GM23338 (cell line): ENCODE measurements around the gene PNPLA7.

Experiments used
- CREB1 ChIP-seq: fragments of 250-450 bp; sonication (Bioruptor Pico); IDR thresholded peaks from 2 replicates; pipeline ENCODE4 v1.5.0; 2020; ENCODE audit warnings: low read depth, mild to moderate bottlenecking, moderate library complexity
- EZH2 ChIP-seq: fragments of 200-600 bp; sonication (generic); IDR thresholded peaks from one replicate; pipeline ENCODE4 v1.8.0; 2017; ENCODE audit warnings: antibody characterized with exemption, mild to moderate bottlenecking, low read depth; ENCODE audit not compliant: unreplicated experiment
- EZH2phosphoT487 ChIP-seq: fragments of 200-600 bp; sonication (generic); IDR thresholded peaks from one replicate; pipeline ENCODE4 v1.8.1; 2018; ENCODE audit warnings: antibody characterized with exemption; ENCODE audit not compliant: unreplicated experiment
- JUNB ChIP-seq: IDR thresholded peaks from one replicate; pipeline ENCODE4 v1.6.1; 2016; ENCODE audit warnings: antibody characterized with exemption; ENCODE audit not compliant: unreplicated experiment
- NANOG ChIP-seq: IDR thresholded peaks from 2 replicates; pipeline ENCODE4 v1.6.1; 2016; ENCODE audit warnings: antibody characterized with exemption, borderline replicate concordance
- POLR2AphosphoS5 ChIP-seq: IDR thresholded peaks from 2 replicates; pipeline ENCODE4 v1.6.1; 2016; ENCODE audit warnings: antibody characterized with exemption, low read depth
- TF ChIP-seq, protein P1 (sequence below), 2 experiments: fragments of 200-600 bp in 1 of 2; sonication (generic) in 1 of 2; conservative IDR thresholded peaks; 2 replicates each; pipeline versions ENCODE4 v1.5.1 to v1.6.1; 2016 to 2017; ENCODE audit warnings: antibody characterized with exemption in 2 of 2, low read depth in 2 of 2, mild to moderate bottlenecking in 2 of 2, moderate library complexity in 1 of 2
- TF ChIP-seq, protein P2 (sequence below): IDR thresholded peaks from one replicate; pipeline ENCODE4 v1.6.1; 2018; ENCODE audit warnings: antibody characterized with exemption; ENCODE audit not compliant: unreplicated experiment

DNA sequence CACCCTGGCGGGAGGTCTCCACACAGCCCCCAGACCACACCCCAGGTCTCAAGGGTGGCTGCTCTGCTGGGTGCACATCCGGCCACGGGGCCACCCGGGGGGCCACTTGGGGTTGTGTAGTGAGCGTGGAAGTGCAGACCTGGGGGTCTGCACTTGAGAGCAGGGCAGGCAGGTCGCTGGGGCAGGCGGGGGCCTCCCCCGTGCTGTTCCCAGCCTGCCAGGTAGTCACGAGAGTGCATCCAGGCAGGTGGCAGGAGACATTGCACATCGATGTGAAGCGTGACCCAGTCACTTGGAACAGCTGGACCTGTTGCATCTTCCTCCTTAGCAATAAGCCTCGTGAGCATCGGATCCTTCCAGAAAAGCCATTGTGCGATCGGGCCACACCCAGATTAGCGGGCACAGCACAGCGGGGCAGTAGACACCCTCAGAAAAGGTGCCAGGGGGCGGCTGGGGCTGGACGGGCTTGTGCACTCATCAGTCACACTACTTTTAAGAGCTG lies 104.2 kb downstream of the PNPLA7 start:
- TF ChIP-seq, protein P1, sequence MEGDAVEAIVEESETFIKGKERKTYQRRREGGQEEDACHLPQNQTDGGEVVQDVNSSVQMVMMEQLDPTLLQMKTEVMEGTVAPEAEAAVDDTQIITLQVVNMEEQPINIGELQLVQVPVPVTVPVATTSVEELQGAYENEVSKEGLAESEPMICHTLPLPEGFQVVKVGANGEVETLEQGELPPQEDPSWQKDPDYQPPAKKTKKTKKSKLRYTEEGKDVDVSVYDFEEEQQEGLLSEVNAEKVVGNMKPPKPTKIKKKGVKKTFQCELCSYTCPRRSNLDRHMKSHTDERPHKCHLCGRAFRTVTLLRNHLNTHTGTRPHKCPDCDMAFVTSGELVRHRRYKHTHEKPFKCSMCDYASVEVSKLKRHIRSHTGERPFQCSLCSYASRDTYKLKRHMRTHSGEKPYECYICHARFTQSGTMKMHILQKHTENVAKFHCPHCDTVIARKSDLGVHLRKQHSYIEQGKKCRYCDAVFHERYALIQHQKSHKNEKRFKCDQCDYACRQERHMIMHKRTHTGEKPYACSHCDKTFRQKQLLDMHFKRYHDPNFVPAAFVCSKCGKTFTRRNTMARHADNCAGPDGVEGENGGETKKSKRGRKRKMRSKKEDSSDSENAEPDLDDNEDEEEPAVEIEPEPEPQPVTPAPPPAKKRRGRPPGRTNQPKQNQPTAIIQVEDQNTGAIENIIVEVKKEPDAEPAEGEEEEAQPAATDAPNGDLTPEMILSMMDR (conservative IDR thresholded peaks at IDR 0.05; ENCODE audit: low read depth in 2 of 2) = no peak
- TF ChIP-seq NANOG (no peak), POLR2AphosphoS5 (no peak), EZH2phosphoT487 (no peak), EZH2 (no peak), CREB1 (CRISPR knock-in tag) (no peak), JUNB (no peak)
- TF ChIP-seq, protein P2, sequence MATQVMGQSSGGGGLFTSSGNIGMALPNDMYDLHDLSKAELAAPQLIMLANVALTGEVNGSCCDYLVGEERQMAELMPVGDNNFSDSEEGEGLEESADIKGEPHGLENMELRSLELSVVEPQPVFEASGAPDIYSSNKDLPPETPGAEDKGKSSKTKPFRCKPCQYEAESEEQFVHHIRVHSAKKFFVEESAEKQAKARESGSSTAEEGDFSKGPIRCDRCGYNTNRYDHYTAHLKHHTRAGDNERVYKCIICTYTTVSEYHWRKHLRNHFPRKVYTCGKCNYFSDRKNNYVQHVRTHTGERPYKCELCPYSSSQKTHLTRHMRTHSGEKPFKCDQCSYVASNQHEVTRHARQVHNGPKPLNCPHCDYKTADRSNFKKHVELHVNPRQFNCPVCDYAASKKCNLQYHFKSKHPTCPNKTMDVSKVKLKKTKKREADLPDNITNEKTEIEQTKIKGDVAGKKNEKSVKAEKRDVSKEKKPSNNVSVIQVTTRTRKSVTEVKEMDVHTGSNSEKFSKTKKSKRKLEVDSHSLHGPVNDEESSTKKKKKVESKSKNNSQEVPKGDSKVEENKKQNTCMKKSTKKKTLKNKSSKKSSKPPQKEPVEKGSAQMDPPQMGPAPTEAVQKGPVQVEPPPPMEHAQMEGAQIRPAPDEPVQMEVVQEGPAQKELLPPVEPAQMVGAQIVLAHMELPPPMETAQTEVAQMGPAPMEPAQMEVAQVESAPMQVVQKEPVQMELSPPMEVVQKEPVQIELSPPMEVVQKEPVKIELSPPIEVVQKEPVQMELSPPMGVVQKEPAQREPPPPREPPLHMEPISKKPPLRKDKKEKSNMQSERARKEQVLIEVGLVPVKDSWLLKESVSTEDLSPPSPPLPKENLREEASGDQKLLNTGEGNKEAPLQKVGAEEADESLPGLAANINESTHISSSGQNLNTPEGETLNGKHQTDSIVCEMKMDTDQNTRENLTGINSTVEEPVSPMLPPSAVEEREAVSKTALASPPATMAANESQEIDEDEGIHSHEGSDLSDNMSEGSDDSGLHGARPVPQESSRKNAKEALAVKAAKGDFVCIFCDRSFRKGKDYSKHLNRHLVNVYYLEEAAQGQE = no peak
